ENCODE results near the gene CCDC85B.
A peak's percentile ranks its signal among the peaks of the same experiment; 100 is the strongest.

CCDC85B gene

GRCh38 chr11:65873318-65874156 lies 16.9 kb upstream of the CCDC85B start:
- peak; percentile 74 for TF ChIP-seq ZBTB7A (IDR thresholded peaks at IDR 0.05; ENCODE audit: low read depth)
- peak; percentile 63 for TF ChIP-seq EGR1 (IDR thresholded peaks at IDR 0.05)
- TF ChIP-seq TEAD4 (IDR thresholded peaks at IDR 0.05): no peak
- TF ChIP-seq, protein P1, sequence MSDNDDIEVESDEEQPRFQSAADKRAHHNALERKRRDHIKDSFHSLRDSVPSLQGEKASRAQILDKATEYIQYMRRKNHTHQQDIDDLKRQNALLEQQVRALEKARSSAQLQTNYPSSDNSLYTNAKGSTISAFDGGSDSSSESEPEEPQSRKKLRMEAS (IDR thresholded peaks at IDR 0.05): peak; percentile 59; the same call in 1 of the 2 replicates
- TF ChIP-seq EP300 (IDR thresholded peaks at IDR 0.05; ENCODE audit: borderline replicate concordance): no peak
- peak; percentile 95 for TF ChIP-seq USF1 (IDR thresholded peaks at IDR 0.05)

GRCh38 chr11:65879617-65880016 lies 10.9 kb upstream of the CCDC85B start, which contains the start of gene CTSW:
CTSW (plus strand) TSS chr11:65879837; CDS start chr11:65879855, 18 bp downstream.
- TF ChIP-seq EP300 (IDR thresholded peaks at IDR 0.05; ENCODE audit: borderline replicate concordance): no peak
- TF ChIP-seq YY1 (IDR thresholded peaks at IDR 0.05; ENCODE audit: low read depth): no peak
- no peak for TF ChIP-seq NFIC (IDR thresholded peaks at IDR 0.05)
- TF ChIP-seq USF1 (IDR thresholded peaks at IDR 0.05): no peak
- TF ChIP-seq EGR1 (IDR thresholded peaks at IDR 0.05): no peak
- no peak for TF ChIP-seq ZBTB7A (IDR thresholded peaks at IDR 0.05; ENCODE audit: low read depth)
- TF ChIP-seq RAD21 (IDR thresholded peaks at IDR 0.05; ENCODE audit: low read depth): no peak
- no peak for TF ChIP-seq CEBPB (IDR thresholded peaks at IDR 0.05)
- no peak for TF ChIP-seq TCF12 (IDR thresholded peaks at IDR 0.05; ENCODE audit: low read depth)
- no peak for TF ChIP-seq TEAD4 (IDR thresholded peaks at IDR 0.05)
- TF ChIP-seq, protein P1 (IDR thresholded peaks at IDR 0.05): no peak
- no peak for TF ChIP-seq FOXM1 (IDR thresholded peaks at IDR 0.05; ENCODE audit: borderline replicate concordance, low read depth)
- no peak for TF ChIP-seq CREB1 (IDR thresholded peaks at IDR 0.05; ENCODE audit: low read depth)
- TF ChIP-seq TAF1 (IDR thresholded peaks at IDR 0.05; ENCODE audit: low read depth): no peak
- TF ChIP-seq, protein P2, sequence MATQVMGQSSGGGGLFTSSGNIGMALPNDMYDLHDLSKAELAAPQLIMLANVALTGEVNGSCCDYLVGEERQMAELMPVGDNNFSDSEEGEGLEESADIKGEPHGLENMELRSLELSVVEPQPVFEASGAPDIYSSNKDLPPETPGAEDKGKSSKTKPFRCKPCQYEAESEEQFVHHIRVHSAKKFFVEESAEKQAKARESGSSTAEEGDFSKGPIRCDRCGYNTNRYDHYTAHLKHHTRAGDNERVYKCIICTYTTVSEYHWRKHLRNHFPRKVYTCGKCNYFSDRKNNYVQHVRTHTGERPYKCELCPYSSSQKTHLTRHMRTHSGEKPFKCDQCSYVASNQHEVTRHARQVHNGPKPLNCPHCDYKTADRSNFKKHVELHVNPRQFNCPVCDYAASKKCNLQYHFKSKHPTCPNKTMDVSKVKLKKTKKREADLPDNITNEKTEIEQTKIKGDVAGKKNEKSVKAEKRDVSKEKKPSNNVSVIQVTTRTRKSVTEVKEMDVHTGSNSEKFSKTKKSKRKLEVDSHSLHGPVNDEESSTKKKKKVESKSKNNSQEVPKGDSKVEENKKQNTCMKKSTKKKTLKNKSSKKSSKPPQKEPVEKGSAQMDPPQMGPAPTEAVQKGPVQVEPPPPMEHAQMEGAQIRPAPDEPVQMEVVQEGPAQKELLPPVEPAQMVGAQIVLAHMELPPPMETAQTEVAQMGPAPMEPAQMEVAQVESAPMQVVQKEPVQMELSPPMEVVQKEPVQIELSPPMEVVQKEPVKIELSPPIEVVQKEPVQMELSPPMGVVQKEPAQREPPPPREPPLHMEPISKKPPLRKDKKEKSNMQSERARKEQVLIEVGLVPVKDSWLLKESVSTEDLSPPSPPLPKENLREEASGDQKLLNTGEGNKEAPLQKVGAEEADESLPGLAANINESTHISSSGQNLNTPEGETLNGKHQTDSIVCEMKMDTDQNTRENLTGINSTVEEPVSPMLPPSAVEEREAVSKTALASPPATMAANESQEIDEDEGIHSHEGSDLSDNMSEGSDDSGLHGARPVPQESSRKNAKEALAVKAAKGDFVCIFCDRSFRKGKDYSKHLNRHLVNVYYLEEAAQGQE (IDR thresholded peaks at IDR 0.05; ENCODE audit: low read depth): no peak

GRCh38 chr11:65880027-65880426 lies 10.4 kb upstream of the CCDC85B start:
- TF ChIP-seq TCF12 (IDR thresholded peaks at IDR 0.05; ENCODE audit: low read depth) (no peak), ZBTB7A (IDR thresholded peaks at IDR 0.05; ENCODE audit: low read depth) (no peak), RAD21 (IDR thresholded peaks at IDR 0.05; ENCODE audit: low read depth) (no peak), EGR1 (IDR thresholded peaks at IDR 0.05) (no peak), NFIC (IDR thresholded peaks at IDR 0.05) (no peak), CEBPB (IDR thresholded peaks at IDR 0.05) (no peak), YY1 (IDR thresholded peaks at IDR 0.05; ENCODE audit: low read depth) (no peak), TAF1 (IDR thresholded peaks at IDR 0.05; ENCODE audit: low read depth) (no peak), USF1 (IDR thresholded peaks at IDR 0.05) (no peak), EP300 (IDR thresholded peaks at IDR 0.05; ENCODE audit: borderline replicate concordance) (no peak), TEAD4 (IDR thresholded peaks at IDR 0.05) (no peak), CREB1 (IDR thresholded peaks at IDR 0.05; ENCODE audit: low read depth) (no peak), FOXM1 (IDR thresholded peaks at IDR 0.05; ENCODE audit: borderline replicate concordance, low read depth) (no peak)
- TF ChIP-seq, protein P1 (IDR thresholded peaks at IDR 0.05): no peak
- TF ChIP-seq, protein P2 (IDR thresholded peaks at IDR 0.05; ENCODE audit: low read depth): no peak

DNA sequence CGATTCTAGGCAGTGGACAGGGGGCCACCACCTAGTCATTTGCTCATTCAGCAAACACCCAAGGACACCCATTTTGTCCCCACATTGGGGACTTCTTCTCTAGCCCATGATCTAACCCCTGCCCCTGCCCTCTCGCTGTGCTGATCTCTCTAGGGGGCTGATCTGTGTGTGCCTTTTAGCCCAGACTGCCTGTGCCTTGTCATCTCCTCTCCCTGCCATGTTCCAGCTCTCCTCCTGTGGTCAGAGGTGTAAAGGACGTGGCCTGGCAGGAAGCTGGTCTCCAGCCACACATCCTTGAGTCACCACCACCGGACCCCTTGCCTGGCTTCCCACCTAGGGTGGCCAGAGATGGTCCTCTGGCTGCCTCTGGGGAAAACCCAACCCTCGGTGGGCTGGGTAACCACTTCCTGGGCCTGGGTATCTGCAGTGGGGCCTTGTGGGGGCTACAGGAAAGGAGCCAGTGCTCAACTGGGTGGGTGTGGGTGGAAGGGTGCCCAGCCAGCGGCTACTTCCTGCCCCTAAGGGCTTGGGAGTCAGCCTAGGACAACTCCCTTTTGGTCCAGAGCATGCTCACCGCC lies 9.5 kb upstream of the CCDC85B start:
- TF ChIP-seq EP300 (IDR thresholded peaks at IDR 0.05; ENCODE audit: borderline replicate concordance): no peak
- TF ChIP-seq TCF12 (IDR thresholded peaks at IDR 0.05; ENCODE audit: low read depth): no peak
- TF ChIP-seq YY1 (IDR thresholded peaks at IDR 0.05; ENCODE audit: low read depth): no peak
- TF ChIP-seq TAF1 (IDR thresholded peaks at IDR 0.05; ENCODE audit: low read depth): no peak
- no peak for TF ChIP-seq CREB1 (IDR thresholded peaks at IDR 0.05; ENCODE audit: low read depth)
- TF ChIP-seq CEBPB (IDR thresholded peaks at IDR 0.05): no peak
- no peak for TF ChIP-seq NFIC (IDR thresholded peaks at IDR 0.05)
